OCI-LY7 (cell line): Measurements from ENCODE around the gene CDK17. TPM values are rescaled to one million over a fixed set of nuclear protein-coding genes. Genes with fewer than 3 reads are reported as not detected.
"Not testable (repeated sequence)": the region's sequence is repeated elsewhere in the genome, so short reads cannot be mapped to it uniquely, and the experiment has no call there.

Experiments
- BruUV-seq: library from RNA; stranded (reverse); fragments of 400-500 nt; replicated peaks from 2 replicates; lab custom pipeline; 2021; lab: Mats Ljungman, UMichigan
- CTCF ChIA-PET: fragments of 300-600 bp; sonication (Branson Sonifier 250); formaldehyde crosslinking; loops from one replicate; lab custom pipeline; 2022; ENCODE audit warnings: antibody characterized with exemption; ENCODE audit not compliant: unreplicated experiment; lab: Charles Lee
- POLR2A ChIA-PET: fragments of 300-600 bp; sonication (Branson Sonifier 250); formaldehyde crosslinking; loops from one replicate; lab custom pipeline; 2022; ENCODE audit warnings: antibody characterized with exemption; lab: Charles Lee
- DNase-seq: peaks from one replicate; pipeline ENCODE4 v3.0.0-alpha.2; 2015; ENCODE audit warnings: low spot score
- H2AFZ ChIP-seq: fragments of 200-600 bp; sonication (generic), shearing (Covaris generic); 2 replicates; pipeline ENCODE4 v1.6.1; 2014; ENCODE audit warnings: mild to moderate bottlenecking, antibody characterized with exemption, low read length, moderate library complexity
- H3K27ac ChIP-seq: fragments of 200-600 bp; sonication (generic); 2 replicates; pipeline ENCODE4 v1.5.1; 2014; ENCODE audit warnings: mixed run types, low read depth, mild to moderate bottlenecking, moderate library complexity, low read length, inconsistent platforms; ENCODE audit not compliant: poor library complexity, severe bottlenecking
- H3K36me3 ChIP-seq: fragments of 200-600 bp; sonication (generic); 2 replicates; pipeline ENCODE4 v1.6.1; 2014; ENCODE audit warnings: mild to moderate bottlenecking, antibody characterized with exemption, low read length, moderate library complexity, mixed read lengths; ENCODE audit not compliant: insufficient read depth
- H3K4me1 ChIP-seq: fragments of 200-600 bp; sonication (generic); 2 replicates; pipeline ENCODE4 v1.5.1; 2014; ENCODE audit warnings: mild to moderate bottlenecking, low read length; ENCODE audit not compliant: insufficient read depth, poor library complexity, severe bottlenecking
- H3K4me2 ChIP-seq: fragments of 200-600 bp; sonication (generic); 2 replicates; pipeline ENCODE4 v1.6.1; 2014; ENCODE audit warnings: mild to moderate bottlenecking, low read length
- H3K4me3 ChIP-seq: fragments of 200-600 bp; sonication (generic); 2 replicates; pipeline ENCODE4 v1.5.1; 2014; ENCODE audit warnings: mild to moderate bottlenecking, low read depth, low read length; ENCODE audit not compliant: poor library complexity, severe bottlenecking
- H3K79me2 ChIP-seq: fragments of 200-600 bp; sonication (generic); 2 replicates; pipeline ENCODE4 v1.6.1; 2016; ENCODE audit warnings: low read depth, mild to moderate bottlenecking, low read length, moderate library complexity, mixed read lengths; ENCODE audit not compliant: insufficient read depth
- H3K9me2 ChIP-seq: fragments of 200-600 bp; sonication (generic); 2 replicates; pipeline ENCODE4 v1.6.1; 2016; ENCODE audit warnings: mild to moderate bottlenecking, low read length, mixed read lengths; ENCODE audit not compliant: insufficient read depth
- H3K9me3 ChIP-seq: fragments of 200-600 bp; sonication (generic); 2 replicates; pipeline ENCODE4 v1.6.1; 2014; ENCODE audit warnings: mild to moderate bottlenecking, mixed run types, low read length, mixed read lengths
- H4K20me1 ChIP-seq: fragments of 200-600 bp; sonication (generic); 2 replicates; pipeline ENCODE4 v1.6.1; 2014; ENCODE audit warnings: mild to moderate bottlenecking, antibody characterized with exemption, low read length, moderate library complexity, mixed read lengths; ENCODE audit not compliant: insufficient read depth
- EZH2phosphoT487 ChIP-seq: fragments of 200-600 bp; sonication (generic); IDR thresholded peaks from 2 replicates; pipeline ENCODE4 v1.6.1; 2018; ENCODE audit warnings: low read depth, borderline replicate concordance, mild to moderate bottlenecking, mixed run types, antibody characterized with exemption, low read length, moderate library complexity, mixed read lengths
- intact Hi-C: fragments of 100-400 bp; cut with micrococcal nuclease; formaldehyde crosslinking; loops from one replicate; pipeline ENCODE4 v1.10.0; 2022; ENCODE audit not compliant: unreplicated experiment
- total RNA-seq, 2 experiments: library from RNA; depleted of rRNA in 1 of 2; stranded (reverse); fragments of >200 nt in 1 of 2; shearing (Covaris generic) in 1 of 2; gene quantifications; 2 replicates each; pipeline ENCODE4 v1.2.3, GENCODE V29; 2014 to 2022
- TF ChIP-seq, protein P1 (sequence below): fragments of 200-600 bp; sonication (generic); conservative IDR thresholded peaks from 2 replicates; pipeline ENCODE4 v1.5.1; 2014; ENCODE audit warnings: mild to moderate bottlenecking, antibody characterized with exemption, low read length, moderate library complexity, mixed read lengths

CDK17 gene
- total RNA-seq, 2 experiments from 2014 or later = 34.5 to 43.4 TPM

- H3K4me1 ChIP-seq = peaks cover 34% of the 10 kb centered on the region
- peak overlapping the region; percentile 98 for H3K4me2 ChIP-seq
- no peak overlapping the region for H2AFZ ChIP-seq
- no peaks in the 10 kb centered on the region for H3K9me2 ChIP-seq
- BruUV-seq = no TSS peak
- TF ChIP-seq, protein P1, sequence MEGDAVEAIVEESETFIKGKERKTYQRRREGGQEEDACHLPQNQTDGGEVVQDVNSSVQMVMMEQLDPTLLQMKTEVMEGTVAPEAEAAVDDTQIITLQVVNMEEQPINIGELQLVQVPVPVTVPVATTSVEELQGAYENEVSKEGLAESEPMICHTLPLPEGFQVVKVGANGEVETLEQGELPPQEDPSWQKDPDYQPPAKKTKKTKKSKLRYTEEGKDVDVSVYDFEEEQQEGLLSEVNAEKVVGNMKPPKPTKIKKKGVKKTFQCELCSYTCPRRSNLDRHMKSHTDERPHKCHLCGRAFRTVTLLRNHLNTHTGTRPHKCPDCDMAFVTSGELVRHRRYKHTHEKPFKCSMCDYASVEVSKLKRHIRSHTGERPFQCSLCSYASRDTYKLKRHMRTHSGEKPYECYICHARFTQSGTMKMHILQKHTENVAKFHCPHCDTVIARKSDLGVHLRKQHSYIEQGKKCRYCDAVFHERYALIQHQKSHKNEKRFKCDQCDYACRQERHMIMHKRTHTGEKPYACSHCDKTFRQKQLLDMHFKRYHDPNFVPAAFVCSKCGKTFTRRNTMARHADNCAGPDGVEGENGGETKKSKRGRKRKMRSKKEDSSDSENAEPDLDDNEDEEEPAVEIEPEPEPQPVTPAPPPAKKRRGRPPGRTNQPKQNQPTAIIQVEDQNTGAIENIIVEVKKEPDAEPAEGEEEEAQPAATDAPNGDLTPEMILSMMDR = no peak
- TF ChIP-seq EZH2phosphoT487 = no peak
- peaks cover 74% of the 10 kb centered on the region for H3K79me2 ChIP-seq
- no peak overlapping the region for H3K27ac ChIP-seq
- peak overlapping the region; percentile 94 for H3K4me3 ChIP-seq
- H3K36me3 ChIP-seq = 0 out of 2 replicates have a peak, but pooled peaks cover 4% of the 10 kb centered on the region
- intact Hi-C loops = loop anchor here (2.0 to 5.0 kb wide), 2 partner anchors 20 to 95 kb away; no protein-coding TSS in a partner anchor
- no peak for DNase-seq
- ChIA-PET CTCF (interaction anchor here (1.5 kb wide), 1 partner anchor 70 kb away, joined by 3 read pairs; no protein-coding TSS in a partner anchor), POLR2A (interaction anchor here (0.6 to 3.7 kb wide), 9 partner anchors 8 to 1177 kb away, joined by 3 to 17 read pairs (median 4); no protein-coding TSS in a partner anchor)
- H4K20me1 ChIP-seq = peaks cover 29% of the 10 kb centered on the region
- H3K9me3 ChIP-seq = no peaks in the 10 kb centered on the region
Measured at GRCh38 chr12:96396914-96397313, 3.3 kb downstream of the CDK17 start.

DNA sequence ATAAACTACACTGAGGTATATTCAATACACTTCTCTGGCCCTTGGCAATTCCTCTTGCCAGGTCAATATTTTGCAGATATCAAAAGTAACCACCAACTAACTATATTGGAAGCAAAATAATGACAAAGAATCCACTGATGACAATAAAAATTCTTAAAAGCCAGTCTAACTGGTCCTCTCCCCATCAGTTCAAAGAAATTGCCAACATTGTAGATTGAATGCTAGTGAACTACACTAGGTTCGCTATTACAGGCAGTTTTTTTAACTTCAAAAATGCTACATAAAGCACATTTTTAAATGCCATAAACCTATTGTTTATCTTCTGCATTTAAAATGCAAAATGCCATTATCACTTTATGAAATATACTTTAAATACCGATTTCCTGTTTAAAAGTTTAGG lies 4.0 kb downstream of the CDK17 start:
- DNase-seq = no peak
- no peak overlapping the region for H2AFZ ChIP-seq
- intact Hi-C loops = loop anchor here (2.0 to 5.0 kb wide), 2 partner anchors 19 to 94 kb away; no protein-coding TSS in a partner anchor
- H3K9me3 ChIP-seq = no peaks in the 10 kb centered on the region
- ChIA-PET CTCF (interaction anchor here (1.5 kb wide), 1 partner anchor 69 kb away, joined by 3 read pairs; no protein-coding TSS in a partner anchor), POLR2A (interaction anchor here (0.6 to 1.8 kb wide), 3 partner anchors 8 to 20 kb away, joined by 3 to 5 read pairs (median 4); no protein-coding TSS in a partner anchor)
- no peak for TF ChIP-seq EZH2phosphoT487
- TF ChIP-seq, protein P1 = no peak
- peaks cover 29% of the 10 kb centered on the region for H4K20me1 ChIP-seq
- peak overlapping the region; percentile 98 for H3K4me2 ChIP-seq
- H3K9me2 ChIP-seq = no peaks in the 10 kb centered on the region
- peaks cover 81% of the 10 kb centered on the region for H3K79me2 ChIP-seq
- BruUV-seq = no TSS peak
- no peak overlapping the region for H3K4me3 ChIP-seq
- H3K4me1 ChIP-seq = peaks cover 28% of the 10 kb centered on the region
- no peak overlapping the region for H3K27ac ChIP-seq
- 0 out of 2 replicates have a peak, but pooled peaks cover 4% of the 10 kb centered on the region for H3K36me3 ChIP-seq

DNA sequence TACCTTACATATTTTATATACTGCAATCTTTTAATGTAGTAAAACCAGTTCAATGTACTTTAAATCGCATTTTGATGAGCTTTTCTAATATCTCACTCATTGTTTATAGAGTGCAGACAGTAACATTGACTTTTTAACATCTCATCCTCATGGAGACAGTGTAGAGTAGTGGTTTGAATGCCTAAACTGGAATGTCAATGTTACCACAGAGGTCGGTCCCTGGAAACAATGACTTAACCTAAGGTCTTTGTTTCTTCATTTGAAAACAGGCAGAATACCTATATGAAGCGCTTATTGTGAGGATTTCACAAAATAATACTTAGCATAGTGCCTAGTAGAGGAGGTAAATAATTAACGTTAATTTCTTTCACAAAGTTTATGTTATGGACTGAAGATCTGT lies 5.0 kb downstream of the CDK17 start:
- Histone ChIP-seq H3K79me2 (peaks cover 91% of the 10 kb centered on the region), H2AFZ (no peak overlapping the region), H3K9me3 (no peaks in the 10 kb centered on the region), H3K4me1 (peaks cover 28% of the 10 kb centered on the region), H3K9me2 (no peaks in the 10 kb centered on the region), H3K36me3 (0 out of 2 replicates have a peak, but pooled peaks cover 4% of the 10 kb centered on the region), H3K27ac (no peak overlapping the region), H3K4me2 (0 out of 2 replicates have a peak overlapping the region, but pooled peaks have one; percentile 98), H3K4me3 (no peak overlapping the region), H4K20me1 (peaks cover 29% of the 10 kb centered on the region)
- intact Hi-C loops = loop anchor here (5.0 kb wide), 1 partner anchor 93 kb away; no protein-coding TSS in a partner anchor
- BruUV-seq = no TSS peak
- ChIA-PET POLR2A (interaction anchor here (0.7 kb wide), 1 partner anchor 87 kb away, joined by 4 read pairs; no protein-coding TSS in a partner anchor), CTCF (no interaction called here)
- TF ChIP-seq, protein P1 = no peak
- TF ChIP-seq EZH2phosphoT487 = no peak
- DNase-seq = no peak

DNA sequence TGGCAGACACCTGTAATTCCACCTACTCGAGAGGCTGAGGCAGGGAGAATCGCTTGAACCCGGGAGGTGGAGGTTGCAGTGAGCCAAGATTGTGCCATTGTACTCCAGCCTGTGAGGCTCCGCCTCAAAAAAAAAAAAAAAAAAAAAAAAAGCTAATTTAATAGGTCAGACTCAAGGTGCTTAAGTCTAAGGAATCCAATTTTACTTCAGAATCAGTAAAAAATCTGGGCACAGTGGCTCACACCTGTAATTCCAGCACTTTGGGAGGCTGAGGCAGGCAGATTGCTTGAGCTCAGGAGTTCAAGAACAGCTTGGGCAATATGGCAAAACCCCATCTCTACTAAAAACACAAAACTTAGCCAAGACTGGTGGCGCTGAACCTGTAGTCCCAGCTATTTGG lies 7.0 kb downstream of the CDK17 start:
- H3K9me2 ChIP-seq, H3K27ac ChIP-seq, CTCF ChIA-PET, H3K4me2 ChIP-seq, DNase-seq, intact Hi-C loops, H3K4me3 ChIP-seq, H3K9me3 ChIP-seq, H2AFZ ChIP-seq, BruUV-seq: not testable (repeated sequence)
- H3K36me3 ChIP-seq = peaks cover 15% of the 10 kb centered on the region; the same call in 1 of the 2 replicates
- peaks cover 100% of the 10 kb centered on the region for H3K79me2 ChIP-seq
- POLR2A ChIA-PET = interaction anchor here (0.6 to 1.7 kb wide), 5 partner anchors 14 to 69 kb away, joined by 3 to 9 read pairs (median 3); no protein-coding TSS in a partner anchor
- H3K4me1 ChIP-seq = peaks cover 32% of the 10 kb centered on the region
- peaks cover 21% of the 10 kb centered on the region for H4K20me1 ChIP-seq
